Measurements from ENCODE around the gene ZFTA. TPM values are rescaled to one million over a fixed set of nuclear protein-coding genes. Genes with fewer than 3 reads are reported as not detected.
"Not testable (repeated sequence)": the region's sequence is repeated elsewhere in the genome, so short reads cannot be mapped to it uniquely, and the experiment has no call there.

ZFTA gene
- 1 to 10 TPM; 2.6 to 3.3 TPM for polyA plus RNA-seq

DNA sequence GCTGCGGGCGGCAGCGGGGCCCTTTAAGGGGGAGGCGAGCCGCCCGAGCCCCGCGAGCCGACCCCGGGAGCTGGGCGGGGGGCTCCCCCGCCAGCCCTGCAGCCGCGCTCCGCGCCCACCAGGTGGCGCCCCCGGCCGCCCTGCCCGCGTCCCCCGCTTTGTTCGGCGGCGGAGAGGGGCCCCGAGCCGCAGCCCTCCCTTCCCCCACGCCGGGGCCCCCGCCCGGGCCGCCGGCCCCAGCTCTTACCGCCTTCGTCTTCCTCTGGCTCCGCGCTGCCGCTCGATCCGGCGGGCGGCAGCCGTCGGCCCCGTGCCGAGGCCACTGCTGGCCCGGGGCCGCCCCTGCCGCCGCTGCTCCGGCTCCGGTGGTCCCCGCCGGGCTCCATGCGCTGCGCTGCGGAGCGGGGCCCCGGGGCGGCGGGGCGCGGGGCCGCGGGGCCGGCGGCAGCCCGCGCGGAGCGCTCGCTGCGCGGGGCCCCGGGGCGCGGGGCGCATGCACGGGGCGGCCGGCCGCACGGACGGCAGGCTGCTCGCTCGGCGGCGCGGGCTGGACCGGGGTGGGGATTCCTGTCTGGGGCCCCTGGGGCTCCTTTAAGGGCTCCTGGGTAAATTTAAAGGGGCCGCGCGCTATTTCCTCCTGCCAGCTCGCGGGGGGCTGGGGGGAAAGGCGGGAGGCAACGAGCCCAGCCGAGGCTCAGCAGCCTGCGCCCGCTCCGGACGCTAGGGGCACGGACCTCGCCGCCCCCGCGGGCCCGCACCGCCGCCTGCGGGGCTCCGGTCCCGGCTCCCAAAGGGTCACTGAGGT, at the start of gene ZFTA:
Gene ZFTA, minus strand, starts transcription at position 539 of the 805 bp plus-strand sequence. Its CDS starts 153 bp downstream, at position 386.
- Histone ChIP-seq H3K4me3 (ENCODE audit: low read depth in 1 of 2, low read length in 2 of 2) (peak within 1 kb of the TSS; percentile 64 to 85), H3K27me3 (ENCODE audit: control insufficient read depth in 1 of 2, insufficient read depth in 2 of 2, low read length in 2 of 2) (no peaks in the 10 kb centered on the region), H3K27ac (ENCODE audit: low read depth in 2 of 2, low read length in 1 of 2) (peak within 1 kb of the TSS; percentile 52 to 78), H3K4me1 (ENCODE audit: control insufficient read depth in 2 of 2, insufficient read depth in 2 of 2, low read length in 1 of 2) (peaks cover 1 to 2% of the 10 kb centered on the region in 2 donors), H3K9me3 (ENCODE audit: control insufficient read depth in 2 of 2, insufficient read depth in 1 of 2, low read depth in 1 of 2, low read length in 1 of 2) (no peaks in the 10 kb centered on the region), H3K36me3 (ENCODE audit: control insufficient read depth in 2 of 2, insufficient read depth in 2 of 2, low read length in 1 of 2) (peaks cover 0 to under 1% of the 10 kb centered on the region in 2 donors)
- WGBS, 2 donors, result 1% methylated on average over 76 to 113 of the region's 113 CpGs

DNA sequence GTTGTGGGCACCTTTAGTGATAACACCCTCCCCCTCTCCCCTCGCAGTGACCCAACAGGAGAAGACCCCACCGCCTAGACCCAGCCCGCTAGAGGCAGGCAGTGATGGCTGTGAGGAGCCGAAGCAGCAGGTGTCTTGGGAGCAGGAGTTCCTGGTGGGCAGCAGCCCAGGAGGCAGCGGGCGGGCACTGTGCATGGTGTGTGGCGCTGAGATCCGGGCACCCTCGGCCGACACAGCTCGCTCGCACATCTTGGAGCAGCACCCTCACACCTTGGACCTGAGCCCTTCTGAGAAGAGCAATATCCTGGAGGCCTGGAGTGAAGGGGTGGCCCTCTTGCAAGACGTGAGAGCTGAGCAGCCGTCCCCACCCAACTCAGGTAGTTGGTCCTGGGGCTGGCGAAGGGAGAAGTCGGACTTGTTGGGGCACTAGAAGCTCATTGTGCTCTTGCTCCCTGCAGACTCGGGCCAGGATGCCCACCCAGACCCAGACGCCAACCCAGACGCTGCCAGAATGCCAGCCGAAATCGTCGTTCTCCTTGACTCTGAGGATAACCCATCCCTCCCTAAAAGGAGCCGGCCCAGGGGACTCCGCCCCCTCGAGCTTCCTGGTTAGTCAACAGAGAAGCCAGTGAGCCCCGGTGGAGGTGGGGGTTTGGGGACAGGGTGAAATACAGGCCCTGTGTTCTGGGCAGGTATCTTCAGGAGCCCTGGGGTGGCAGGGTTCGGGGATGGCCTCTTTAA, 49.4 kb upstream of the ZFTA start:
- H3K27me3 ChIP-seq (ENCODE audit: control insufficient read depth in 1 of 2, insufficient read depth in 2 of 2, low read length in 2 of 2), result no peaks in the 10 kb centered on the region
- 89% methylated on average over 27 of the region's 27 CpGs for WGBS, 2 donors
- no peak overlapping the region for H3K4me3 ChIP-seq (ENCODE audit: low read depth in 1 of 2, low read length in 2 of 2)
- no peak overlapping the region for H3K27ac ChIP-seq (ENCODE audit: low read depth in 2 of 2, low read length in 1 of 2)
- peaks cover 10 to 23% of the 10 kb centered on the region in 2 donors for H3K36me3 ChIP-seq (ENCODE audit: control insufficient read depth in 2 of 2, insufficient read depth in 2 of 2, low read length in 1 of 2)
- H3K9me3 ChIP-seq (ENCODE audit: control insufficient read depth in 2 of 2, insufficient read depth in 1 of 2, low read depth in 1 of 2, low read length in 1 of 2), result no peaks in the 10 kb centered on the region
- peaks cover 0 to 2% of the 10 kb centered on the region in 2 donors for H3K4me1 ChIP-seq (ENCODE audit: control insufficient read depth in 2 of 2, insufficient read depth in 2 of 2, low read length in 1 of 2)

DNA sequence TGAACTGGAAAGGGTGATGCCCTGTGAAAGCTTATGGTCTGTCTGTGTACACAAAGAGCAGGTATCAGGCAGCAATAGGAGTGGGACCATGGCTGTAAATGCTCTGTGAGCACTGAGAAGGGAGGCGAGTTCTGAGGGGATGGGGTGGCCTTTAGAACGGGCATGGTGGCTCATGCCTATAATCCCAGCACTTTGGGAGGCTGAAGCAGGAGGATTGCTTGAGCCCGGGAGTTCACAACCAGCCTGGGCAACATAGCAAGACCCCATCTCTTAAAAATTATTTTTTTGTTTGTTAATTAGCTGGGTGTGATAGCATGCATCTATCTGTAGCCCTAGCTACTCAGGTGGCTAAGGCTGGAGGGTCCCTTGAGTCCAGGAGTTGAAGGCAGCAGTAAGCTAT, 48.2 kb upstream of the ZFTA start:
- Histone ChIP-seq H3K4me3 (ENCODE audit: low read depth in 1 of 2, low read length in 2 of 2) (no peak overlapping the region), H3K9me3 (ENCODE audit: control insufficient read depth in 2 of 2, insufficient read depth in 1 of 2, low read depth in 1 of 2, low read length in 1 of 2) (no peaks in the 10 kb centered on the region), H3K36me3 (ENCODE audit: control insufficient read depth in 2 of 2, insufficient read depth in 2 of 2, low read length in 1 of 2) (peaks cover 10 to 18% of the 10 kb centered on the region in 2 donors), H3K4me1 (ENCODE audit: control insufficient read depth in 2 of 2, insufficient read depth in 2 of 2, low read length in 1 of 2) (peaks cover 0 to 5% of the 10 kb centered on the region in 2 donors), H3K27ac (ENCODE audit: low read depth in 2 of 2, low read length in 1 of 2) (no peak overlapping the region), H3K27me3 (ENCODE audit: control insufficient read depth in 1 of 2, insufficient read depth in 2 of 2, low read length in 2 of 2) (no peaks in the 10 kb centered on the region)
- 97 to 98% methylated on average over 3 of the region's 3 CpGs for WGBS, 2 donors

DNA sequence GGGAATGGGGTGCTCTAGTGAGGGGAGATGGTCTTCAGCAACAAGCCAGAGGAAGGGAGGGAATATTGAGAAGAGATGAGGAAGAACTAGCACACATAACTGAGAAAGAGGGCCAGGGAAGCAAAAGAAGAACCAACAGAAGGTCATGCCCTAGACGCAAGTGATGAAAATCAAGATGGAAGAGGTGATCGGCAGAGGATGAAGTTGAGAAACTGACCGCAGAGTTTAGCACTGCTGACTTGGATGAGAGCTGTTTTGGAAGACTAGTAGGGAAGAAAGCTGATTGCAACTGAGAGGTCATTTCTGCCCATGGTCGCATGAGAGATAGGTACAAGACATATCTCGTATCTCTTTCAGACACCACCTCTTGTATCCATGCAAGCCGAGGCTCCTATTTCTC, 47.6 kb upstream of the ZFTA start:
- H3K27me3 ChIP-seq (ENCODE audit: control insufficient read depth in 1 of 2, insufficient read depth in 2 of 2, low read length in 2 of 2), result no peaks in the 10 kb centered on the region
- H3K4me3 ChIP-seq (ENCODE audit: low read depth in 1 of 2, low read length in 2 of 2), result no peak overlapping the region
- peaks cover 0 to 5% of the 10 kb centered on the region in 2 donors for H3K4me1 ChIP-seq (ENCODE audit: control insufficient read depth in 2 of 2, insufficient read depth in 2 of 2, low read length in 1 of 2)
- H3K9me3 ChIP-seq (ENCODE audit: control insufficient read depth in 2 of 2, insufficient read depth in 1 of 2, low read depth in 1 of 2, low read length in 1 of 2), result no peaks in the 10 kb centered on the region
- WGBS, 2 donors, result 89 to 92% methylated on average over 6 of the region's 6 CpGs
- H3K36me3 ChIP-seq (ENCODE audit: control insufficient read depth in 2 of 2, insufficient read depth in 2 of 2, low read length in 1 of 2), result peaks cover 10 to 16% of the 10 kb centered on the region in 2 donors
- no peak overlapping the region for H3K27ac ChIP-seq (ENCODE audit: low read depth in 2 of 2, low read length in 1 of 2)

DNA sequence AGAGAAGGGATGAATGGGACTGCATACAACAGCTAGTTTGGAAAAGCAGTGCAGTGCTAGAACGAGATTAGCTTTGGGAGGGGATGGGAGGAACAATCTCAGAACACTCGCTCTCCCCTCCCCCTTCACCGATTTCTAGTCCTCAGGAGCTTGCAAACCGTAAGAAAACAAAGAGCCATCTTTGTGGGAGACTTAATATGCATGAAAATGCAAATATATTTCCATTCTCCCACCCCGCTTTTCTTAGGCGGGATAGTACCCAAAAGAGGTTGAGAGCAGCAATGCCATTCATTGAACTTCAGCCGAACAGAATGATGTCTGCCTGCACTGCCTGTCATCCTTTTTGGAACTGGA, 45.8 kb upstream of the ZFTA start:
- Histone ChIP-seq H3K4me3 (ENCODE audit: low read depth in 1 of 2, low read length in 2 of 2) (peak overlapping the region; percentile 58 to 93), H3K9me3 (ENCODE audit: control insufficient read depth in 2 of 2, insufficient read depth in 1 of 2, low read depth in 1 of 2, low read length in 1 of 2) (no peaks in the 10 kb centered on the region), H3K27me3 (ENCODE audit: control insufficient read depth in 1 of 2, insufficient read depth in 2 of 2, low read length in 2 of 2) (no peaks in the 10 kb centered on the region), H3K4me1 (ENCODE audit: control insufficient read depth in 2 of 2, insufficient read depth in 2 of 2, low read length in 1 of 2) (peaks cover 0 to 5% of the 10 kb centered on the region in 2 donors), H3K36me3 (ENCODE audit: control insufficient read depth in 2 of 2, insufficient read depth in 2 of 2, low read length in 1 of 2) (peaks cover 10% of the 10 kb centered on the region in 2 donors), H3K27ac (ENCODE audit: low read depth in 2 of 2, low read length in 1 of 2) (no peak overlapping the region)
- 16 to 25% methylated on average over 7 of the region's 7 CpGs for WGBS, 2 donors

DNA sequence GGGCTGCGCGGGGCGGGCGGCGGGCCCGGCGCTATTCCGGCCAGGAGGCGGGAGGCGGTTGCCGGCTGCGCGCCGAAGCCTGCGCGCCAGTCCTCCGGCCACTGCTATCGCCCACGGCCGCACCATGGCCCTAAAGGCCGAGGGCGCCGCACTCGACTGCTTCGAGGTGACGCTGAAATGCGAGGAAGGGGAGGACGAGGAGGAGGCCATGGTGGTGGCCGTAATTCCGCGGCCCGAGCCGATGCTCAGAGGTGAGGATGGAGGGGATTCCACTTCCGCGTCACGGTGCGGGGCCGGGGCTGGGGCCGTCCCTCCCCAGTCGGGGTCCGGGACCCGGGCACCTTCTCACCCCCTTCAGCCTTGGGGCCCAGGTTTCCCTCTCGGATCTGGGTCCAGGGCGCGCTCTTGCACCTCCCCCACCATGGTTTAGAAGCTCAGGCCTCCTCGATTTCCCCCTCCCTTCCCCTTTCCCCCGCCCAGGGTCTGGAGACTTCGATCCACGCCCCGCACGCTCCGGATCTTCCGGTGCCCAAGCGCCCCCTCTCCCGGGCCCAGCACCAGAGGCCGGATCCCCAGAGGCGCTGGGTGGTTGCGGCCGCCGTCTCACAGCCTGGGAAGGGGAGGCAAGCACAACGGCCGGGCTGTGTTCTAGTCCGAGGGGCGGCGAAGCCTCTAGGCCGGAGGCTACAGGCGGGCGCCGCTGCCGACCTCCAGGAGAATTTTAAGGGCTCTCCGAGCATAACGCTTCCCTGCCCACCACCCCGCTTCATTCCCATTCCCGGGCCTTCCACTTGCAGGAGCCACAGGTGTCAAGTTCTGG, 45.2 kb upstream of the ZFTA start:
- Histone ChIP-seq H3K4me1 (ENCODE audit: control insufficient read depth in 2 of 2, insufficient read depth in 2 of 2, low read length in 1 of 2) (peaks cover 0 to 5% of the 10 kb centered on the region in 2 donors), H3K36me3 (ENCODE audit: control insufficient read depth in 2 of 2, insufficient read depth in 2 of 2, low read length in 1 of 2) (peaks cover 9% of the 10 kb centered on the region in 2 donors), H3K4me3 (ENCODE audit: low read depth in 1 of 2, low read length in 2 of 2) (peak overlapping the region; percentile 58 to 93), H3K27me3 (ENCODE audit: control insufficient read depth in 1 of 2, insufficient read depth in 2 of 2, low read length in 2 of 2) (no peaks in the 10 kb centered on the region), H3K9me3 (ENCODE audit: control insufficient read depth in 2 of 2, insufficient read depth in 1 of 2, low read depth in 1 of 2, low read length in 1 of 2) (no peaks in the 10 kb centered on the region), H3K27ac (ENCODE audit: low read depth in 2 of 2, low read length in 1 of 2) (peak overlapping the region; percentile 59 to 65)
- WGBS, 2 donors, result 1% methylated on average over 59 to 74 of the region's 74 CpGs

DNA sequence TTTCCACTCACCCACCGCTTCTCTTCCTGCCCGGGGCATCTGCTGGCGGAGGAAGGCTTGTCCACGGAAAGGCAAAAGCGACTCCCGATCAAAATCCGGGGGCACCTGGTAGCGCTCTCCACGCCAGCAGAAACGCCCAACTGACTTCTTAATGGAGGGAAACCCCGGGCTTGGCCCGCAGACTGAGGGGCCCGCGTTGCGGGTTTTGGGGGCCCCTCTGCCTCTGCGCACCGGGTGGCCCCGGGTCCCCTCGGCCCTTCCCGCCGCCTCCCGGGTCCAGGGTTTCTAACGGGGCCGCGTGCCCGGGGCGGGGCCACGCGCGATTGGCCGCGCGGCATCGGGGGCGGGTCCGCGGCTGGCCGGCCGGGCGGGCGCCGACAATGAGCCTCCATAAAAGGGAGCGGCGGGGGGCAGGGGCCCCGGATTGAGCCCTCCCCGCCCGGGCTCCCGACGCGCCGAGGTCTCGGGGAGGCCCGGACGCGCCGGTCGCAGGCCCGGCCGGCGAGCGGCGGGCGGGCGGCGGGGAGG, 44.5 kb upstream of the ZFTA start, which contains the start of gene SPINDOC:
Gene SPINDOC, plus strand, starts transcription at position 422 of the 528 bp plus-strand sequence. CDS start 231 bp downstream, outside the sequence.
- H3K9me3 ChIP-seq (ENCODE audit: control insufficient read depth in 2 of 2, insufficient read depth in 1 of 2, low read depth in 1 of 2, low read length in 1 of 2), result no peaks in the 10 kb centered on the region
- 1% methylated on average over 45 to 65 of the region's 65 CpGs for WGBS, 2 donors
- peak within 1 kb of the TSS; percentile 59 to 65 for H3K27ac ChIP-seq (ENCODE audit: low read depth in 2 of 2, low read length in 1 of 2)
- H3K27me3 ChIP-seq (ENCODE audit: control insufficient read depth in 1 of 2, insufficient read depth in 2 of 2, low read length in 2 of 2), result no peaks in the 10 kb centered on the region
- peaks cover 0 to 5% of the 10 kb centered on the region in 2 donors for H3K4me1 ChIP-seq (ENCODE audit: control insufficient read depth in 2 of 2, insufficient read depth in 2 of 2, low read length in 1 of 2)
- H3K36me3 ChIP-seq (ENCODE audit: control insufficient read depth in 2 of 2, insufficient read depth in 2 of 2, low read length in 1 of 2), result peaks cover 4% of the 10 kb centered on the region in 2 donors
- H3K4me3 ChIP-seq (ENCODE audit: low read depth in 1 of 2, low read length in 2 of 2), result peak within 1 kb of the TSS; percentile 58 to 93

DNA sequence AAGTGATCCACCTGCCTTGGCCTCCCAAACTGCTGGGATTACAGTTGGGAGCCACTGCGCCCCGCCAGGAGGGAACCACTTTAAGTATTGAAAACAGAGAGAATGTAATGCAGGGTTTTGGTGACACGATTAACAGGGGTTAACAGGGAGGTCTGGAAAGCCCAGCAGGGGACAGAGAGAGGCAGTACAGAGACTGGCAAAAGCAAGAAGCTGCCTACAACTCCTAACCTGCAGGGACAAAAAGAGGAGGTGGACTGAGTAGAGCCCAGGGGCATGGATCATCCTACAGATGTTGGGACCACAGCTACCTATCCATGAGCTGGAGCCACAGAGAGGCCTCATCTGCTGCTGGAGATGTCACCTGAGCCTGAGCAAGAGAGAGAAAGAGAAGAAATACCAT, 42.9 kb upstream of the ZFTA start:
- Histone ChIP-seq H3K4me1 (ENCODE audit: control insufficient read depth in 2 of 2, insufficient read depth in 2 of 2, low read length in 1 of 2) (peaks cover 0 to 5% of the 10 kb centered on the region in 2 donors), H3K36me3 (ENCODE audit: control insufficient read depth in 2 of 2, insufficient read depth in 2 of 2, low read length in 1 of 2) (no peaks in the 10 kb centered on the region), H3K27ac (ENCODE audit: low read depth in 2 of 2, low read length in 1 of 2) (no peak overlapping the region), H3K9me3 (ENCODE audit: control insufficient read depth in 2 of 2, insufficient read depth in 1 of 2, low read depth in 1 of 2, low read length in 1 of 2) (no peaks in the 10 kb centered on the region), H3K4me3 (ENCODE audit: low read depth in 1 of 2, low read length in 2 of 2) (no peak overlapping the region), H3K27me3 (ENCODE audit: control insufficient read depth in 1 of 2, insufficient read depth in 2 of 2, low read length in 2 of 2) (no peaks in the 10 kb centered on the region)
- WGBS, 2 donors, result 83 to 88% methylated on average over 3 of the region's 3 CpGs

DNA sequence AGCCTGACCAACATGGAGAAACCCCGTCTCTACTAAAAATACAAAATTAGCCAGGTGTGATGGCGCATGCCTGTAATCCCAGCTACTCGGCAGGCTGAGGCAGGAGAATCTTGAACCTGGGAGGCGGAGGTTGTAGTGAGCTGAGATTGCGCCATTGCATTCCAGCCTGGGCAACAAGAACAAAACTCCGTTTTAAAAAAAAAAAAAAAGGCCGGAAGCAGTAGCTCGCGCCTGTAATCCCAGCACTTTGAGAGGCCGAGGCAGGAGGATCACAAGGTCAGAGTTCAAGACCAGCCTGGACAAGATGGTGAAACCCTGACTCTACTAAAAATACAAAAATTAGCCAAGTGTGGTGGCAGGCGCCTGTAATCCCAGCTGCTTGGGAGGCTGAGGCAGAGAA, 41.8 kb upstream of the ZFTA start:
- H3K4me1 ChIP-seq (ENCODE audit: control insufficient read depth in 2 of 2, insufficient read depth in 2 of 2, low read length in 1 of 2); H3K4me3 ChIP-seq (ENCODE audit: low read depth in 1 of 2, low read length in 2 of 2); H3K27me3 ChIP-seq (ENCODE audit: control insufficient read depth in 1 of 2, insufficient read depth in 2 of 2, low read length in 2 of 2); H3K27ac ChIP-seq (ENCODE audit: low read depth in 2 of 2, low read length in 1 of 2); H3K36me3 ChIP-seq (ENCODE audit: control insufficient read depth in 2 of 2, insufficient read depth in 2 of 2, low read length in 1 of 2); H3K9me3 ChIP-seq (ENCODE audit: control insufficient read depth in 2 of 2, insufficient read depth in 1 of 2, low read depth in 1 of 2, low read length in 1 of 2): not testable (repeated sequence)
- 89 to 93% methylated on average over 11 of the region's 11 CpGs for WGBS, 2 donors

Data from esophagus (tissue), 2 donors.